HEK293 (cell line): Measurements from ENCODE around the gene DZIP3.

Source experiments
- CTCF ChIA-PET: fragments of 350-600 bp; formaldehyde crosslinking; extraction: SDS; loops from one replicate; lab custom pipeline; 2021; ENCODE audit warnings: antibody characterized with exemption; lab: Yijun Ruan, JAX
- POLR2A ChIA-PET: fragments of 300-600 bp; formaldehyde crosslinking; extraction: SDS; loops from one replicate; lab custom pipeline; 2020; ENCODE audit warnings: antibody characterized with exemption, inconsistent platforms; lab: Yijun Ruan, JAX
- H3K27ac ChIP-seq: fragments of 200-500 bp; sonication (Bioruptor generic); 2 replicates; pipeline ENCODE4 v1.5.1; 2014; ENCODE audit warnings: low read depth, low read length, control low read depth, inconsistent platforms; ENCODE audit errors: extremely low read depth
- H3K36me3 ChIP-seq, 2 experiments: fragments of 200-500 bp in 1 of 2; sonication (Bioruptor generic) in 1 of 2; 1 replicate in 1 of 2; 2 replicates in 1 of 2; pipeline ENCODE4 v1.5.1; 2014 to 2017; ENCODE audit warnings: inconsistent platforms in 2 of 2, low read length in 2 of 2; ENCODE audit not compliant: control insufficient read depth in 2 of 2, insufficient read depth in 1 of 2
- H3K4me1 ChIP-seq: fragments of 200-500 bp; sonication (Bioruptor generic); 2 replicates; pipeline ENCODE4 v1.5.1; 2014; ENCODE audit warnings: mild to moderate bottlenecking, low read length, inconsistent platforms; ENCODE audit not compliant: control insufficient read depth, insufficient read depth
- H3K4me3 ChIP-seq: 2 replicates; pipeline ENCODE4 v1.5.1; 2011; ENCODE audit warnings: low read depth, mild to moderate bottlenecking, control low read depth, low read length, moderate library complexity
- H3K9me3 ChIP-seq: fragments of 200-500 bp; sonication (Bioruptor generic); 2 replicates; pipeline ENCODE4 v1.5.1; 2014; ENCODE audit warnings: low read depth, low read length, inconsistent platforms; ENCODE audit not compliant: control insufficient read depth, insufficient read depth
- AEBP2 ChIP-seq: fragments of 450-650 bp; formaldehyde crosslinking; IDR thresholded peaks from 2 replicates; pipeline ENCODE4 v1.5.1; 2016; ENCODE audit warnings: missing biosample characterization, missing genetic modification characterization, borderline replicate concordance
- GFI1B ChIP-seq: fragments of 450-650 bp; formaldehyde crosslinking; IDR thresholded peaks from 2 replicates; pipeline ENCODE4 v1.5.1; 2016; ENCODE audit warnings: missing biosample characterization, missing genetic modification characterization
- GLIS1 ChIP-seq: fragments of 450-650 bp; formaldehyde crosslinking; IDR thresholded peaks from 2 replicates; pipeline ENCODE4 v1.5.1; 2016; ENCODE audit warnings: missing biosample characterization, missing genetic modification characterization
- HIC1 ChIP-seq: fragments of 450-650 bp; formaldehyde crosslinking; IDR thresholded peaks from 2 replicates; pipeline ENCODE4 v1.5.1; 2016; ENCODE audit warnings: missing biosample characterization, missing genetic modification characterization
- MEIS1 ChIP-seq: sonication (generic); formaldehyde crosslinking; IDR thresholded peaks from 2 replicates; pipeline ENCODE4 v1.8.1; 2022; ENCODE audit warnings: missing genetic modification reagents, mild to moderate bottlenecking, borderline replicate concordance
- PRDM6 ChIP-seq: fragments of 450-650 bp; formaldehyde crosslinking; IDR thresholded peaks from 2 replicates; pipeline ENCODE4 v1.5.1; 2017; ENCODE audit warnings: missing biosample characterization, missing genetic modification characterization
- ZBTB1 ChIP-seq: fragments of 450-650 bp; formaldehyde crosslinking; IDR thresholded peaks from 2 replicates; pipeline ENCODE4 v1.5.1; 2016; ENCODE audit warnings: missing biosample characterization, missing genetic modification characterization
- ZFP3 ChIP-seq: fragments of 450-650 bp; formaldehyde crosslinking; IDR thresholded peaks from 2 replicates; pipeline ENCODE4 v1.5.1; 2016; ENCODE audit warnings: low read depth, missing biosample characterization, missing genetic modification characterization
- ZFP37 ChIP-seq: fragments of 450-650 bp; formaldehyde crosslinking; IDR thresholded peaks from 2 replicates; pipeline ENCODE4 v1.5.1; 2016; ENCODE audit warnings: missing biosample characterization, missing genetic modification characterization
- ZNF266 ChIP-seq: fragments of 450-650 bp; formaldehyde crosslinking; IDR thresholded peaks from 2 replicates; pipeline ENCODE4 v1.5.1; 2016; ENCODE audit warnings: missing biosample characterization, missing genetic modification characterization, low read depth
- ZNF391 ChIP-seq: fragments of 450-650 bp; formaldehyde crosslinking; IDR thresholded peaks from 2 replicates; pipeline ENCODE4 v1.5.1; 2016; ENCODE audit warnings: low read depth, missing biosample characterization, missing genetic modification characterization, borderline replicate concordance
- ZNF404 ChIP-seq: fragments of 450-650 bp; formaldehyde crosslinking; IDR thresholded peaks from 2 replicates; pipeline ENCODE4 v1.5.1; 2017; ENCODE audit warnings: missing biosample characterization, missing genetic modification characterization
- ZNF580 ChIP-seq: fragments of 450-650 bp; formaldehyde crosslinking; IDR thresholded peaks from 2 replicates; pipeline ENCODE4 v1.5.1; 2016; ENCODE audit warnings: missing biosample characterization, missing genetic modification characterization
- ZNF610 ChIP-seq: fragments of 450-650 bp; formaldehyde crosslinking; IDR thresholded peaks from 2 replicates; pipeline ENCODE4 v1.5.1; 2016; ENCODE audit warnings: missing biosample characterization, missing genetic modification characterization, borderline replicate concordance
- ZNF664 ChIP-seq: fragments of 450-650 bp; formaldehyde crosslinking; IDR thresholded peaks from 2 replicates; pipeline ENCODE4 v1.5.1; 2016; ENCODE audit warnings: missing biosample characterization, missing genetic modification characterization
- ZNF777 ChIP-seq: fragments of 450-650 bp; formaldehyde crosslinking; IDR thresholded peaks from 2 replicates; pipeline ENCODE4 v1.5.1; 2017; ENCODE audit warnings: missing biosample characterization, missing genetic modification characterization, borderline replicate concordance
- ZSCAN5A ChIP-seq: fragments of 450-650 bp; formaldehyde crosslinking; IDR thresholded peaks from 2 replicates; pipeline ENCODE4 v1.5.1; 2016; ENCODE audit warnings: missing biosample characterization, missing genetic modification characterization

DZIP3 gene

GRCh38 chr3:108589081-108589997 lies at the start of gene DZIP3, which contains the start of gene CIP2A (continued):
- TF ChIP-seq ZNF580 (tag by site-specific recombination) = peak; percentile 66; the same call in 1 of the 2 replicates

GRCh38 chr3:108546247-108546646 lies 43.3 kb upstream of the DZIP3 start:
- CTCF ChIA-PET = interaction anchor here (1.3 kb wide), 1 partner anchor 57 kb away, joined by 4 read pairs; no protein-coding TSS in a partner anchor
- H3K36me3 ChIP-seq = peaks cover 4 to 22% of the 10 kb centered on the region in 2 experiments; a peak in 2 of 3 replicates

GRCh38 chr3:108546692-108547091 lies 42.8 kb upstream of the DZIP3 start:
- Histone ChIP-seq H3K9me3 (no peaks in the 10 kb centered on the region), H3K27ac (no peak overlapping the region), H3K4me1 (no peaks in the 10 kb centered on the region), H3K4me3 (no peak overlapping the region), H3K36me3 (peaks cover 8 to 25% of the 10 kb centered on the region in 2 experiments; a peak in 2 of 3 replicates)
- CTCF ChIA-PET = interaction anchor here (1.3 kb wide), 1 partner anchor 57 kb away, joined by 4 read pairs; no protein-coding TSS in a partner anchor
- POLR2A ChIA-PET = no interaction called here
- TF ChIP-seq ZBTB1 (tag by site-specific recombination) (no peak), ZFP37 (tag by site-specific recombination) (no peak), AEBP2 (tag by site-specific recombination) (no peak), ZSCAN5A (tag by site-specific recombination) (no peak), GLIS1 (tag by site-specific recombination) (no peak), ZNF664 (tag by site-specific recombination) (no peak), ZFP3 (tag by site-specific recombination) (no peak), GFI1B (tag by site-specific recombination) (no peak)

More at GRCh38 chr3:108546247-108546646, 43.3 kb upstream of the DZIP3 start:
- TF ChIP-seq PRDM6 (tag by site-specific recombination) = peak; percentile 26; the same call in 1 of the 2 replicates
- no peak for TF ChIP-seq ZNF610 (tag by site-specific recombination)
- TF ChIP-seq, all 188 proteins: peak for 1
- Histone ChIP-seq H3K9me3 (no peaks in the 10 kb centered on the region), H3K4me1 (no peaks in the 10 kb centered on the region), H3K4me3 (no peak overlapping the region), H3K27ac (no peak overlapping the region)
- POLR2A ChIA-PET = no interaction called here

- POLR2A ChIA-PET = no interaction called here
- H3K36me3 ChIP-seq = peaks cover 13 to 30% of the 10 kb centered on the region in 2 experiments
- no peaks in the 10 kb centered on the region for H3K4me1 ChIP-seq
- H3K4me3 ChIP-seq = no peak overlapping the region
- TF ChIP-seq ZNF391 = no peak
- TF ChIP-seq PRDM6 (tag by site-specific recombination) = no peak
- no peak for TF ChIP-seq ZNF580 (tag by site-specific recombination)
- no peak for TF ChIP-seq ZNF777 (tag by site-specific recombination)
- TF ChIP-seq ZNF404 (tag by site-specific recombination) = no peak
- no peak for TF ChIP-seq ZNF266 (tag by site-specific recombination)
- no peak for TF ChIP-seq HIC1 (tag by site-specific recombination)
- TF ChIP-seq MEIS1 (CRISPR knock-in tag) = no peak
- CTCF ChIA-PET = no interaction called here
- no peaks in the 10 kb centered on the region for H3K9me3 ChIP-seq
- no peak overlapping the region for H3K27ac ChIP-seq
Observed at GRCh38 chr3:108548304-108548703, 41.2 kb upstream of the DZIP3 start.
